Colon (tissue), 2 donors: ENCODE data around the gene HDAC4.

Experiments
- FAIRE-seq: peaks from 2 replicates; lab custom pipeline; 2012; peaks lifted over from hg19 to GRCh38; lab: Jason Lieb, UNC
- donor health status: control.
- donor health status: control.

Gene HDAC4

GRCh38 chr2:239348563-239349452 is 52.0 kb downstream of the HDAC4 start:
- no peak for FAIRE-seq

DNA sequence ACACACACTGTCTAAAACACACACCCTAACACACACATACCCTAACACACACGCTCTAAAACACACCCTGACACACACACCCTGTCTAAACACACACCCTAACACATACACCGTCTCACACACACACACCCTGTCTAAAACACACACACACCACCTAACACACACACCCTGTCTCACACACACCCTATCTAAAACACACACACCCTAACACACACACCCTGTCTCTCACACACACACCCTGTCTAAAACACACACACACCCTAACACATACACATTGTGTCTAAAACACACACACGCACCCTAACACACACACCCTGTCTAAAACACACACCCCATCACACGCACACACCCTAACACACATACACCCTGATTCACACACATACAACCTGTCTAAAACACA is 54.1 kb downstream of the HDAC4 start:
- FAIRE-seq: no peak

DNA sequence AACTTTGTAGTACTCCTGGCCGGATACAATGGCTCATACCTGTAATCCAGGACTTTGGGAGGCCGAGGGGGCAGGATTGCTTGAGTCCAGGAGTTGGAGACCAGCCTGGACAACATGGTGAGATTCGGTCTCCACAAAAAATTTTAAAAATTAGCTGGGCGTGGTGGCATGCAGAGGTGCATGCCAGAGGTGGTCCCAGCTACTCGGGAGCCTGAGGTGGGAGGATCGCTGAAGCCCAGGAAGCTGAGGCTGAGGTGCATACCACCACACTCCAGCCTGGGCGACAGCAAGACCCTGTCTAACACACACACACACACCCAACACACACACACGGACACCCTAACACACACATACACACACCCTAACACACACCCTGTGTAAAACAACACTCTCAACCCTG is 55.6 kb downstream of the HDAC4 start:
- no peak for FAIRE-seq

DNA sequence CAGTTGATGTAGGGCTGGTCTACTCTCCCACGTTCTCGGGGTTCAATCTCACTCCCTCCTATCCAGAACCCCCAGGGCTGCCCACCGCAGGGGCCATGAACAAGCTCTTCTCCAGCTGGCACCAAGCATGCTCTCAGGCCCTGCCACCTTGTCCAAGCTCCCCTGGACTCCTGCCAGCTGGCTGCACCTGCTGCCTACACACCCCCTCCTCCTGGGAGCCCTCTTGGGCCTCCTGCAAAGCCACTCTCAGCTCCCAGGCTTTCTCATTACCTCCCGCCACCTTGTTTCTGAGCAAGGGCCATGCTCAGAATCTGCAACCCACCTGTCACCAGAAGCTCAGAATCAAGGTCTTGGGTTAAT is 56.0 kb downstream of the HDAC4 start:
- FAIRE-seq: no peak

DNA sequence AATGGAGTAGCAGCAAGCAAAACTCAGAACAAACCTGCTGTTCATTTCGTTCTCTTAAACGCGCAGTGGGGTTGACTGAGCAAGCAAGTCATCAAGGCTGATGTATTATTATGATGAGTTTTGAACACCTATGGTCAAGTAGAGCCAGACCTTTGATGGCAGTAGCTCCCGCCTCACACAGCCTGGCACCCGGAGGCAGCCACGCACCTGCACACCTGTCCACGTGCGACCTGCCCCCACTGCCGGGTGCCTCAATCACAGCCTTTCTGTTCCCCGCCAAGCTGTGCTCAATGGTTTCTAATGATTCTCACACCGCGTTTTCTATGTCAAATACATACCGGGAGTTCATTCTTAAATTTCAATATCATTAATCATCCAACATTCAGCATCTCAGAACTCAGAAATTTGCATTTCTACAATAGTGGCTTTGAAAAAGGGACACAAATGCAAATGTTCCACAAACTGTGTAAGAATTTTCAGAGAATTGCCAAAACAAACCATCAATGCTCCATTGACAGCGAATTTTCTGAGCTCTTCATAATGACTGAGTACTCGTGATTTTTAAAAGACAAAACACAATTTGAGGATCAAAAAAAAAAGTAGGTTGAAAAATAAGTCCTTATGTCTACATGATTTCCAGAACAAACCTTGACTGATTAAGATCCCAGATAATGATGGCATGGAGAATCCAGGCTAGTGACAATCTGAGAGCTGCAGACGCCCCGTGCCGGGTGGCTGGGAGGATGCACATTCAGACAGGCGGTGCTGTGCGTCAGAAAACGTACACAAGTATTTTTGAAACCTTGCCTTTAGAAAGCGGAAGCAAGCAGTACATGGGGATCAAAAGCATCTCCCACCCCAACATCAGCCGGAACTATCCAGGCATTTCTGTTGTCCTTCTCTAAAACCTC is 56.6 kb downstream of the HDAC4 start:
- no peak for FAIRE-seq

GRCh38 chr2:239343460-239343859 is 57.4 kb downstream of the HDAC4 start:
- FAIRE-seq: no peak

DNA sequence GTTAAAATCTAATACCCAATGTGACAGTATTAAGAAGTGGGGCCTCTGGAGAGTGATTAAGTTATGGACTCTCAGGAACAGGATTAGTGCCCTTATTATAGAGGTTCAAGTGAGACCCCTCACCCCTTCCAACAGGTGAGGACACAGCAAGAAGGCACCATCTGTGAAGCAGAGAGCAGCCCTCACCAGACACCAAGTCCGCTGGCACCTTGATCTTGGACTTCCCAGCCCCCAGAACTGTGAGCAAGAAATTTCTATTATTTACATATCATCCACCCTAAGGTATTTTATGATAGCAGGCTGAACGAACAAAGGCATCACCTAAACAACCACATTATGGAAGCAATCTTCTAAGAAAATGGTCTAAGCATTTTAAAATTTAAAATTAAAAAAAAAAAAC is 59.0 kb downstream of the HDAC4 start:
- no peak for FAIRE-seq

GRCh38 chr2:239341146-239341732 is 59.6 kb downstream of the HDAC4 start:
- no peak for FAIRE-seq

GRCh38 chr2:239339726-239340601 is 60.9 kb downstream of the HDAC4 start:
- FAIRE-seq: no peak

DNA sequence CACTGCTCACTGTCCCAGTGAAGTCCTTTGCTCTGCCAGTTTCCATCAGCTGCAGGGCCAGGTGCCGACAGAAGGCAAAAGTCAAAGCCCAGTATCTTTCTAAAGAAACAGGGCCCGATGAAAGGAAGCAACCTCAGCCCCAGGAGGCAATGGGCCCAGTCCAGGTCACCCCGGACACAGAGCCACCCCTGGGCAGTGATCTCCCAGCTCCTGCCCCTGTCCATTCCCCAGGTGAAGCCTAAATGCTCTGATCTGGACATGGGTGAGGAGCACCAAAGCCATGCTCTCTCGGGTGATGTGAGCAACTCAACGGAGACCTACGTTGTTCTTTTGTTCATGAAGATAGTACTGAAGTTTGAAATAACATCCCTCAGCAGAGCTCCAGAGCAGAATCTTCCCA is 61.6 kb downstream of the HDAC4 start:
- FAIRE-seq: no peak

- no peak for FAIRE-seq
Measured at GRCh38 chr2:239337877-239338484, 62.8 kb downstream of the HDAC4 start.

GRCh38 chr2:239337122-239337876 is 63.5 kb downstream of the HDAC4 start:
- FAIRE-seq: no peak

GRCh38 chr2:239331560-239331959 is 69.3 kb downstream of the HDAC4 start:
- FAIRE-seq: no peak

GRCh38 chr2:239330836-239331235 is 70.0 kb downstream of the HDAC4 start:
- FAIRE-seq: no peak

- FAIRE-seq: no peak
Measured at GRCh38 chr2:239329972-239330572, 70.7 kb downstream of the HDAC4 start.

- FAIRE-seq: no peak
Measured at GRCh38 chr2:239329284-239329971, 71.4 kb downstream of the HDAC4 start.

DNA sequence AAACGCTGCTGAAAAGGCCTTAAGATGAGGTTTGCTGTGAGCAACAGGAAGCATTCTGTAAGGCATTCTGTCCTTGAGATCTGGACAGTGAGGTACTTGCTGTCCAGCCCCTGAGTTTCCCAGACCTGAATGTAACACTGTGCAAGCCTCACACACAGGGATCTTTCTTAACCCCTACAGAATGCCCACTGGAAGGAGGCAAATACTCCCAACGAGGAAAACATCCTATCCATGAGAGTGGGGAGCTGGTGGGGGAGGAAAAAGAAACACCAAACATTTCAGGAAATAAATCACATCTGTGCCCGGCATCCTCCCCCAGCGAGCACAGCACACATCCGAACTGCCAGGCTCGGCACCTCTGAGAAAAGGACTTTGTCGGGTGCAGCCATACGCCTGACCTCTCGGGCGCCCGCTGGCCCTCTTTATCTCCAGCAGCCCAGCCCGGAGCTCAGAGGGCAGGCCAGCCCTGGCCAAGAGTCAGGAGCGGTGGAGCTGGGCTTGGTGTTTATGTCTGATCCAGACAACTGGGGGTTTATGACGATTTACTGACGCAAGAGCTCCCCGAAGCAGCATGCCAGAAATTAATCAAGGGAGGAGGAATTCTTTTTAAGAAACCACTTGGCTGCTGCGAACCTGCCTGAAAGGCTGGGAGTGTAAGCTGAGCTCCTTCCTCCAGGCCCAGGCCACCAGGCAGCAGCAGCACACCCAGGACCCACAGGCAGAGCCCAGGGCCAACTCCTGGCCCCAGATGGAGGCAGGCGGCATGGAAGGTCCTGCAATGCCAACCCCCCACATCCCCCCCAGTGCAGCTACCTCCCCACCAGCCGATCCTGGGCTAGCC is 72.2 kb downstream of the HDAC4 start:
- FAIRE-seq: no peak

- FAIRE-seq: no peak
Measured at GRCh38 chr2:239327536-239328350, 73.1 kb downstream of the HDAC4 start.
